ENCODE data around the gene DENND1A. TPM values are rescaled to one million over a fixed set of nuclear protein-coding genes. Genes with fewer than 3 reads are reported as not detected.
"Not testable (repeated sequence)": the region's sequence is repeated elsewhere in the genome, so short reads cannot be mapped to it uniquely, and the experiment has no call there.

Gene DENND1A
- total and polyA plus RNA-seq, 12 donors = 7.3 to 36.7 (median 19.6) TPM

- 92 to 100% (median 100%) methylated on average over 1 of the region's 1 CpG for WGBS, 4 donors
- DNase-seq = no peak
- Histone ChIP-seq H3K36me3 (replicated peaks in 1 of 2) (no peaks in the 10 kb centered on the region), H3K9me3 (replicated peaks in 1 of 3) (no peaks in the 10 kb centered on the region), H3K27ac (no peak overlapping the region), H3K4me3 (no peak overlapping the region), H3K4me1 (replicated peaks in 1 of 2) (peaks cover 0 to 22% of the 10 kb centered on the region in 2 donors), H3K27me3 (no peaks in the 10 kb centered on the region)
- intact Hi-C loops (cut with DNase I) = no loop called here
- no peak for TF ChIP-seq POLR2A (IDR thresholded peaks at IDR 0.05)
- no peak for TF ChIP-seq CTCF (IDR thresholded peaks at IDR 0.05)
These were observed 190.5 kb downstream of the DENND1A start for GRCh38 chr9:123739387-123739786.

- 91 to 93% (median 93%) methylated on average over 2 of the region's 2 CpGs for WGBS, 4 donors
- peaks cover 0 to 22% of the 10 kb centered on the region in 2 donors for H3K4me1 ChIP-seq (replicated peaks in 1 of 2)
- no peak overlapping the region for H3K4me3 ChIP-seq
- no peaks in the 10 kb centered on the region for H3K9me3 ChIP-seq (replicated peaks in 1 of 3)
- H3K27me3 ChIP-seq = no peaks in the 10 kb centered on the region
- H3K27ac ChIP-seq = no peak overlapping the region
- DNase-seq = no peak
- intact Hi-C loops (cut with DNase I) = no loop called here
- H3K36me3 ChIP-seq (replicated peaks in 1 of 2) = no peaks in the 10 kb centered on the region
- TF ChIP-seq CTCF (IDR thresholded peaks at IDR 0.05) = no peak
- TF ChIP-seq POLR2A (IDR thresholded peaks at IDR 0.05) = no peak
These were observed 191.3 kb downstream of the DENND1A start for GRCh38 chr9:123738648-123739047.

GRCh38 chr9:123735376-123735775, 194.6 kb downstream of the DENND1A start:
- no peak for DNase-seq
- Histone ChIP-seq H3K4me1 (replicated peaks in 1 of 2) (no peaks in the 10 kb centered on the region), H3K9me3 (replicated peaks in 1 of 3) (no peaks in the 10 kb centered on the region), H3K36me3 (replicated peaks in 1 of 2) (no peaks in the 10 kb centered on the region), H3K4me3 (no peak overlapping the region), H3K27me3 (no peaks in the 10 kb centered on the region), H3K27ac (no peak overlapping the region)
- TF ChIP-seq CTCF (IDR thresholded peaks at IDR 0.05) = no peak
- no peak for TF ChIP-seq POLR2A (IDR thresholded peaks at IDR 0.05)
- 94 to 100% (median 98%) methylated on average over 4 of the region's 4 CpGs for WGBS, 4 donors
- intact Hi-C loops (cut with DNase I) = no loop called here

GRCh38 chr9:123728571-123728970, 201.4 kb downstream of the DENND1A start:
- H3K27me3 ChIP-seq; H3K36me3 ChIP-seq (replicated peaks in 1 of 2); intact Hi-C loops (cut with DNase I); H3K4me3 ChIP-seq; DNase-seq; H3K4me1 ChIP-seq (replicated peaks in 1 of 2); H3K27ac ChIP-seq; H3K9me3 ChIP-seq (replicated peaks in 1 of 3): not testable (repeated sequence)
- WGBS, 4 donors = 94 to 98% (median 96%) methylated on average over 5 of the region's 5 CpGs

- Histone ChIP-seq H3K9me3 (replicated peaks in 1 of 3) (no peaks in the 10 kb centered on the region), H3K36me3 (replicated peaks in 1 of 2) (no peaks in the 10 kb centered on the region), H3K4me1 (replicated peaks in 1 of 2) (peaks cover 0 to 4% of the 10 kb centered on the region in 2 donors), H3K27ac (no peak overlapping the region), H3K27me3 (no peaks in the 10 kb centered on the region), H3K4me3 (no peak overlapping the region)
- intact Hi-C loops (cut with DNase I) = no loop called here
- no peak for DNase-seq
- 97 to 100% (median 100%) methylated on average over 1 of the region's 1 CpG for WGBS, 4 donors
- TF ChIP-seq POLR2A (IDR thresholded peaks at IDR 0.05) (no peak), CTCF (IDR thresholded peaks at IDR 0.05) (no peak)
These were observed 202.6 kb downstream of the DENND1A start for GRCh38 chr9:123727332-123727731.

Measured in adrenal gland (tissue), 12 donors.